RWPE2 (cell line): ENCODE data around the gene SIPA1L3.

Source experiments
- ATAC-seq: fragments of 200-7000 bp; cut with Tn5 transposase; 3 replicates; pipeline ENCODE4 v1.9.1; 2021; ENCODE audit warnings: low read depth
- DNase-seq: peaks from one replicate; pipeline ENCODE4 v3.0.0-alpha.2; 2020; ENCODE audit warnings: low spot score
- H3K27ac ChIP-seq: fragments of 450-650 bp; 2 replicates; pipeline ENCODE4 v1.5.1; 2017; ENCODE audit warnings: mild to moderate bottlenecking; ENCODE audit not compliant: poor library complexity, severe bottlenecking
- H3K27me3 ChIP-seq: fragments of 250-450 bp; sonication (Bioruptor Pico); 2 replicates; pipeline ENCODE4 v1.5.1; 2021; ENCODE audit warnings: mild to moderate bottlenecking, moderate library complexity; ENCODE audit not compliant: insufficient read depth, poor library complexity, severe bottlenecking
- H3K36me3 ChIP-seq: fragments of 250-450 bp; sonication (Bioruptor Pico); 2 replicates; pipeline ENCODE4 v1.5.1; 2020; ENCODE audit warnings: low read depth, mild to moderate bottlenecking, moderate library complexity
- H3K4me1 ChIP-seq: fragments of 250-450 bp; sonication (Bioruptor Pico); 2 replicates; pipeline ENCODE4 v1.5.1; 2021; ENCODE audit warnings: mild to moderate bottlenecking, moderate library complexity; ENCODE audit not compliant: insufficient read depth, poor library complexity, severe bottlenecking
- H3K4me3 ChIP-seq: fragments of 250-450 bp; sonication (Bioruptor Pico); 2 replicates; pipeline ENCODE4 v1.5.1; 2021; ENCODE audit warnings: mild to moderate bottlenecking, moderate library complexity; ENCODE audit not compliant: severe bottlenecking
- H3K9me3 ChIP-seq: fragments of 250-450 bp; sonication (Bioruptor Pico); 2 replicates; pipeline ENCODE4 v1.5.1; 2021; ENCODE audit warnings: mild to moderate bottlenecking, moderate library complexity; ENCODE audit not compliant: severe bottlenecking
- TF ChIP-seq, protein P1 (sequence below): fragments of 450-650 bp; IDR thresholded peaks from one replicate; pipeline ENCODE4 v1.5.1; 2017; ENCODE audit warnings: mild to moderate bottlenecking, moderate library complexity; ENCODE audit not compliant: poor library complexity, severe bottlenecking

SIPA1L3 gene

DNA sequence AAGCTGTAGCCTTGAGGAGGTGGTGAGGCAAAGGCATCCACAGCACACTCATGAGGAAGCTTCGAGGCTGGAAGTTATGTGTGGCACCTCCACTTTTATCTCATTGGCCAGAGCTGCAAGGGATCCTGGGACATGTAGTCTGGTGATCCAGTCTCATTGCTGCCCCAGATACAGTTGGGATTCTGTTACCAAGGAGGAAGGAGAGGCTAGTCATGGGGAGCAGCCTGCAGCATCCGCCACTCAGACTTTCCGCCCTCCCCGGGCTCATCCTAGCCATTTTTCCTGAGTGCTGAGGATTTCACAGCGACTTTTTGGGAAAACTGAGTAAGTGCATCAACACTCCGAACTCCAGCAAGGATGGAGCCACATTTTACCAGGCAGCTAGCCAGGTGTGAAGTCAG, 242.7 kb downstream of the SIPA1L3 start:
- TF ChIP-seq, protein P1, sequence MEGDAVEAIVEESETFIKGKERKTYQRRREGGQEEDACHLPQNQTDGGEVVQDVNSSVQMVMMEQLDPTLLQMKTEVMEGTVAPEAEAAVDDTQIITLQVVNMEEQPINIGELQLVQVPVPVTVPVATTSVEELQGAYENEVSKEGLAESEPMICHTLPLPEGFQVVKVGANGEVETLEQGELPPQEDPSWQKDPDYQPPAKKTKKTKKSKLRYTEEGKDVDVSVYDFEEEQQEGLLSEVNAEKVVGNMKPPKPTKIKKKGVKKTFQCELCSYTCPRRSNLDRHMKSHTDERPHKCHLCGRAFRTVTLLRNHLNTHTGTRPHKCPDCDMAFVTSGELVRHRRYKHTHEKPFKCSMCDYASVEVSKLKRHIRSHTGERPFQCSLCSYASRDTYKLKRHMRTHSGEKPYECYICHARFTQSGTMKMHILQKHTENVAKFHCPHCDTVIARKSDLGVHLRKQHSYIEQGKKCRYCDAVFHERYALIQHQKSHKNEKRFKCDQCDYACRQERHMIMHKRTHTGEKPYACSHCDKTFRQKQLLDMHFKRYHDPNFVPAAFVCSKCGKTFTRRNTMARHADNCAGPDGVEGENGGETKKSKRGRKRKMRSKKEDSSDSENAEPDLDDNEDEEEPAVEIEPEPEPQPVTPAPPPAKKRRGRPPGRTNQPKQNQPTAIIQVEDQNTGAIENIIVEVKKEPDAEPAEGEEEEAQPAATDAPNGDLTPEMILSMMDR: no peak
- Histone ChIP-seq H3K27me3 (no peaks in the 10 kb centered on the region), H3K4me3 (no peak overlapping the region), H3K9me3 (no peaks in the 10 kb centered on the region), H3K27ac (no peak overlapping the region), H3K4me1 (no peaks in the 10 kb centered on the region), H3K36me3 (peaks cover 69% of the 10 kb centered on the region)
- peak; percentile 51; the same call in 2 of the 3 replicates for ATAC-seq
- no peak for DNase-seq

DNA sequence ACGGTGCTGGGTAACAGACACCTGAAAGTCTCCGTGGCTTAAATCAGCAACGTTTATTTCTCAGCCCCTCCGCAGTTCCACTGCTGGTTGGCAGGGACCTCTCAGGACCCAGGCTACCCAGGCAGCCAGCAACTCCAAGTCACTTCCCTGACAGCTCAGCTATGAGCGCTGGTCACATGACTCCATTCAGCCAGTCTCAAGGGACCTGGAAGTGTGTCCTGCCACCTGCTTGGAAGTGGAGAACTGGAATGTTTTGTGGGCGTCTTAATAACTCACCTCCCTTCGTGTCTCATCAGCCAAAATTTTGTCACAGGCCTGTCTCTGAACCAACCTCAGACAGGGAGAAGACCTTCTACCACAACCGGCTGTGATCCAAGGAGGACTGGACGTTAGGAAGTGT, 244.2 kb downstream of the SIPA1L3 start:
- H3K27ac ChIP-seq: no peak overlapping the region
- DNase-seq: no peak
- TF ChIP-seq, protein P1: no peak

DNA sequence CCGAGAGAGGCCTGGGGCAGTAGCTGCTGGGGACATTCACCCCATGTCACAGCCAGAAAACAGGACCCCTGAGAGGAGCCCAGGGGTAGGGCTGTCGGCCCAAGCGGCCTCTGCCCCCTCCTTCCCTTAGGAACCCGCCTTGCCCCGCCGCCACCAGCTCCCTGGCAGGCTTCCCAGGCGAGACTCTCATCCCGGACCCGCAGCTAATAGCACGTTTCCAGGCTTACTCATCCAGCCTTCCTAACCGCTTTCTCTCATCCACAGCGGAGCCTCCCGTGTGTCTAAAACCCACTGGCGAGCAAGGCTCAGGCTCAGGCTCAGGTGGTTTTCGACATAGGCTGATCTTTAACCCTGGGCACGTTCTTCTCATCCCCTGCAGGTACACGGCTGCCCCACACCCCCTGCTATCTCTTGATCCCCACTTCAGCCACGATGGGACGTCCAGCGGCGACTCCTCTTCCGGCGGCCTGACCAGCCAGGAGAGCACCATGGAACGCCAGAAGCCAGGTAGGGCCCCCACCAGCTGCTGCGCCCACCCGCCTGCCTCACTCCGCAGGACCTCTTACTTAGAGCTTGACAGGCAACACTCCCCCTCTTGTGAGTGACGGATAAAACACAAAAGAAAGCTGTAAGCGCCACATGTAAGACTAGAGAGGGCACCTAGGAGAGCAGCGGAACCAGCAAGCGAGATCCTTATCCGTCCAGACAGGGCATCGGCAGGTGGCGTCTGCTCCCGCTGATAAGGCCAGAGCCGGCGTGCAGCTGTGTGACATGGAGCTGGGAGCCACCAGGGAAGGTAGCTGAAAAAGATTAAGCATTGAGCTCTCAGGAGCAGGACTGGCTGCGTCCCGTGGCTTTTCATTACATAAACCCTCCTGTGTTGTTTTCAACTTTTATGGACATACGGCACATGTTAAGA, 245.7 kb downstream of the SIPA1L3 start:
- no peak for ATAC-seq
- H3K27me3 ChIP-seq: no peaks in the 10 kb centered on the region
- H3K4me3 ChIP-seq: no peak overlapping the region
- no peak overlapping the region for H3K27ac ChIP-seq
- TF ChIP-seq, protein P1: no peak
- DNase-seq: no peak
- no peaks in the 10 kb centered on the region for H3K9me3 ChIP-seq
- H3K4me1 ChIP-seq: no peaks in the 10 kb centered on the region
- H3K36me3 ChIP-seq: peaks cover 65% of the 10 kb centered on the region

More for the DNA sequence above, 244.2 kb downstream of the SIPA1L3 start:
- ATAC-seq: no peak
- Histone ChIP-seq H3K36me3 (peaks cover 71% of the 10 kb centered on the region), H3K4me3 (no peak overlapping the region), H3K9me3 (no peaks in the 10 kb centered on the region), H3K4me1 (no peaks in the 10 kb centered on the region), H3K27me3 (no peaks in the 10 kb centered on the region)

DNA sequence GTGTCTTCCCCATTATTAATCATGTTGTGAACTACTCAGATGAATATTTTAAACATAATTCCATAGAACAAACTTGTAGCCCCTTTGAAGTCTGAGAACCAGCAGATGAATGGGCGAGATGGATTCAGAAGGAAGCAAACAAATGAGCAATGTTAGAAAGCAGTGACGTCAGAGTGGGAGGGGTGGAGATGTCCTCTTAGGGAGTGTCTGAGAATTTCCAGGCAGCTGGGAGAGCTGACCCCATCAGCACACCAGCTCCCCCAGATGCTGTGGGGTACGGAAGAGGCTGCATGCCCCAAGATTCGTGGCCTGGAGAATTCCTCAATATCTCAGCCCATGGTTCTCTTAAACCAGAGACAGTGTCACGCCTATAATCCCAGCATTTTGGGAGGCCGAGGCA, 248.4 kb downstream of the SIPA1L3 start:
- Histone ChIP-seq H3K36me3 (peaks cover 62% of the 10 kb centered on the region), H3K27ac (no peak overlapping the region), H3K9me3 (no peaks in the 10 kb centered on the region), H3K27me3 (no peaks in the 10 kb centered on the region), H3K4me1 (no peaks in the 10 kb centered on the region), H3K4me3 (no peak overlapping the region)
- no peak for ATAC-seq
- DNase-seq: no peak
- TF ChIP-seq, protein P1: no peak

DNA sequence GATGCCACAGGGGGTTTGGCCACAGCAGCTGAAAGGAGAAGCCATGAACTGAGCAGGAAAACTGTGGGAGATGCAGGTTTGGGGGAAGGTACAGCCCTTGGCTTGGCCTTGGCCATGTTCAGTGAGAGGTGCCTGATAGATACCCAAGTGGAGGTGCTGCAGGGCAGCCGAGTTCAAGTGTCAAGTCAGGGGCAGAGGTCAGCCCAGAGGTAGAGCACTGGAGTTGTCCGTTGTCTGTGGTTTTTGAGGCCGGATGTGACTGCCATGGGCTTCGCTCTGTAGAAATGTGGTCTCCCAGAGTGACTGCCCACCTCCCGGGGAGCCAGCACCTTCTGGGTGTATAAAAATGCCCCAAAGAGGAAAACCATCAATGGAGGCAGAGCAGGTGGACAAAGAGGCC, 251.7 kb downstream of the SIPA1L3 start:
- DNase-seq: no peak
- TF ChIP-seq, protein P1: no peak

More for the DNA sequence above, 251.7 kb downstream of the SIPA1L3 start:
- Histone ChIP-seq H3K9me3 (no peaks in the 10 kb centered on the region), H3K4me3 (no peak overlapping the region), H3K27ac (no peak overlapping the region), H3K36me3 (peaks cover 69% of the 10 kb centered on the region), H3K27me3 (no peaks in the 10 kb centered on the region), H3K4me1 (no peaks in the 10 kb centered on the region)
- no peak; the same call in 2 of the 3 replicates for ATAC-seq
